ENCODE data around the gene BPI.
"Not testable (repeated sequence)": the region's sequence is repeated elsewhere in the genome, so short reads cannot be mapped to it uniquely, and the experiment has no call there.

Gene BPI

GRCh38 chr20:38277691-38278090, 26.3 kb upstream of the BPI start:
- Histone ChIP-seq H3K79me2 (ENCODE audit: control insufficient read depth, insufficient read depth, low read length, unreplicated experiment) (no peaks in the 10 kb centered on the region), H3K4me3 (ENCODE audit: low read depth, low read length) (no peak overlapping the region), H3K27me3 (ENCODE audit: insufficient read depth, low read length) (no peaks in the 10 kb centered on the region), H2AFZ (ENCODE audit: low read length, unreplicated experiment) (no peak overlapping the region), H3K36me3 (ENCODE audit: insufficient read depth, low read length) (no peaks in the 10 kb centered on the region), H3K27ac (ENCODE audit: low read depth, low read length) (no peak overlapping the region), H3K4me1 (ENCODE audit: control insufficient read depth, insufficient read depth, low read length, unreplicated experiment) (peaks cover 46% of the 10 kb centered on the region)

- Histone ChIP-seq H2AFZ (ENCODE audit: low read length, unreplicated experiment) (no peak overlapping the region), H3K27me3 (ENCODE audit: insufficient read depth, low read length) (no peaks in the 10 kb centered on the region), H3K4me1 (ENCODE audit: control insufficient read depth, insufficient read depth, low read length, unreplicated experiment) (peaks cover 42% of the 10 kb centered on the region), H3K36me3 (ENCODE audit: insufficient read depth, low read length) (no peaks in the 10 kb centered on the region), H3K79me2 (ENCODE audit: control insufficient read depth, insufficient read depth, low read length, unreplicated experiment) (no peaks in the 10 kb centered on the region), H3K27ac (ENCODE audit: low read depth, low read length) (no peak overlapping the region), H3K4me3 (ENCODE audit: low read depth, low read length) (no peak overlapping the region)
Measured at GRCh38 chr20:38278131-38278530, 25.8 kb upstream of the BPI start.

GRCh38 chr20:38278763-38279162, 25.2 kb upstream of the BPI start:
- Histone ChIP-seq H2AFZ (ENCODE audit: low read length, unreplicated experiment) (no peak overlapping the region), H3K79me2 (ENCODE audit: control insufficient read depth, insufficient read depth, low read length, unreplicated experiment) (no peaks in the 10 kb centered on the region), H3K27me3 (ENCODE audit: insufficient read depth, low read length) (no peaks in the 10 kb centered on the region), H3K27ac (ENCODE audit: low read depth, low read length) (no peak overlapping the region), H3K4me3 (ENCODE audit: low read depth, low read length) (no peak overlapping the region), H3K4me1 (ENCODE audit: control insufficient read depth, insufficient read depth, low read length, unreplicated experiment) (peaks cover 36% of the 10 kb centered on the region), H3K36me3 (ENCODE audit: insufficient read depth, low read length) (no peaks in the 10 kb centered on the region)

GRCh38 chr20:38281176-38281915, 22.6 kb upstream of the BPI start:
- H3K79me2 ChIP-seq (ENCODE audit: control insufficient read depth, insufficient read depth, low read length, unreplicated experiment); H3K4me3 ChIP-seq (ENCODE audit: low read depth, low read length); H3K36me3 ChIP-seq (ENCODE audit: insufficient read depth, low read length); H3K27ac ChIP-seq (ENCODE audit: low read depth, low read length); H3K27me3 ChIP-seq (ENCODE audit: insufficient read depth, low read length); H2AFZ ChIP-seq (ENCODE audit: low read length, unreplicated experiment): not testable (repeated sequence)
- H3K4me1 ChIP-seq (ENCODE audit: control insufficient read depth, insufficient read depth, low read length, unreplicated experiment), result peaks cover 20% of the 10 kb centered on the region

GRCh38 chr20:38283236-38283635, 20.7 kb upstream of the BPI start:
- Histone ChIP-seq H3K4me1 (ENCODE audit: control insufficient read depth, insufficient read depth, low read length, unreplicated experiment) (peaks cover 25% of the 10 kb centered on the region), H3K36me3 (ENCODE audit: insufficient read depth, low read length) (no peaks in the 10 kb centered on the region), H3K27ac (ENCODE audit: low read depth, low read length) (no peak overlapping the region), H3K27me3 (ENCODE audit: insufficient read depth, low read length) (no peaks in the 10 kb centered on the region), H3K4me3 (ENCODE audit: low read depth, low read length) (no peak overlapping the region), H3K79me2 (ENCODE audit: control insufficient read depth, insufficient read depth, low read length, unreplicated experiment) (no peaks in the 10 kb centered on the region), H2AFZ (ENCODE audit: low read length, unreplicated experiment) (no peak overlapping the region)

- H2AFZ ChIP-seq (ENCODE audit: low read length, unreplicated experiment); H3K36me3 ChIP-seq (ENCODE audit: insufficient read depth, low read length); H3K4me3 ChIP-seq (ENCODE audit: low read depth, low read length); H3K27ac ChIP-seq (ENCODE audit: low read depth, low read length); H3K27me3 ChIP-seq (ENCODE audit: insufficient read depth, low read length); H3K79me2 ChIP-seq (ENCODE audit: control insufficient read depth, insufficient read depth, low read length, unreplicated experiment): not testable (repeated sequence)
- peaks cover 20% of the 10 kb centered on the region for H3K4me1 ChIP-seq (ENCODE audit: control insufficient read depth, insufficient read depth, low read length, unreplicated experiment)
Measured at GRCh38 chr20:38284066-38284650, 19.8 kb upstream of the BPI start.

- Histone ChIP-seq H3K27ac (ENCODE audit: low read depth, low read length) (no peak overlapping the region), H3K79me2 (ENCODE audit: control insufficient read depth, insufficient read depth, low read length, unreplicated experiment) (no peaks in the 10 kb centered on the region), H2AFZ (ENCODE audit: low read length, unreplicated experiment) (no peak overlapping the region), H3K27me3 (ENCODE audit: insufficient read depth, low read length) (no peaks in the 10 kb centered on the region), H3K4me1 (ENCODE audit: control insufficient read depth, insufficient read depth, low read length, unreplicated experiment) (peaks cover 14% of the 10 kb centered on the region), H3K4me3 (ENCODE audit: low read depth, low read length) (no peak overlapping the region), H3K36me3 (ENCODE audit: insufficient read depth, low read length) (no peaks in the 10 kb centered on the region)
Measured at GRCh38 chr20:38284893-38285444, 19.0 kb upstream of the BPI start.

- Histone ChIP-seq H3K27ac (ENCODE audit: low read depth, low read length) (no peak overlapping the region), H3K36me3 (ENCODE audit: insufficient read depth, low read length) (no peaks in the 10 kb centered on the region), H3K79me2 (ENCODE audit: control insufficient read depth, insufficient read depth, low read length, unreplicated experiment) (no peaks in the 10 kb centered on the region), H3K27me3 (ENCODE audit: insufficient read depth, low read length) (no peaks in the 10 kb centered on the region), H3K4me3 (ENCODE audit: low read depth, low read length) (no peak overlapping the region), H2AFZ (ENCODE audit: low read length, unreplicated experiment) (peak overlapping the region; percentile 5), H3K4me1 (ENCODE audit: control insufficient read depth, insufficient read depth, low read length, unreplicated experiment) (peaks cover 8% of the 10 kb centered on the region)
Measured at GRCh38 chr20:38286586-38287531, 17.1 kb upstream of the BPI start.

GRCh38 chr20:38290829-38291814, 12.8 kb upstream of the BPI start:
- Histone ChIP-seq H3K4me1 (ENCODE audit: control insufficient read depth, insufficient read depth, low read length, unreplicated experiment) (peaks cover 8% of the 10 kb centered on the region), H3K36me3 (ENCODE audit: insufficient read depth, low read length) (no peaks in the 10 kb centered on the region), H3K4me3 (ENCODE audit: low read depth, low read length) (no peak overlapping the region), H2AFZ (ENCODE audit: low read length, unreplicated experiment) (no peak overlapping the region), H3K79me2 (ENCODE audit: control insufficient read depth, insufficient read depth, low read length, unreplicated experiment) (no peaks in the 10 kb centered on the region), H3K27ac (ENCODE audit: low read depth, low read length) (no peak overlapping the region), H3K27me3 (ENCODE audit: insufficient read depth, low read length) (no peaks in the 10 kb centered on the region)

GRCh38 chr20:38291966-38292365, 12.0 kb upstream of the BPI start:
- H3K79me2 ChIP-seq (ENCODE audit: control insufficient read depth, insufficient read depth, low read length, unreplicated experiment), result no peaks in the 10 kb centered on the region

More at GRCh38 chr20:38291966-38292365, 12.0 kb upstream of the BPI start:
- H3K4me1 ChIP-seq (ENCODE audit: control insufficient read depth, insufficient read depth, low read length, unreplicated experiment), result peaks cover 8% of the 10 kb centered on the region
- H3K27ac ChIP-seq (ENCODE audit: low read depth, low read length), result no peak overlapping the region
- no peaks in the 10 kb centered on the region for H3K27me3 ChIP-seq (ENCODE audit: insufficient read depth, low read length)
- no peaks in the 10 kb centered on the region for H3K36me3 ChIP-seq (ENCODE audit: insufficient read depth, low read length)
- no peak overlapping the region for H3K4me3 ChIP-seq (ENCODE audit: low read depth, low read length)
- H2AFZ ChIP-seq (ENCODE audit: low read length, unreplicated experiment), result no peak overlapping the region

All from ACC112 (cell line).